A673 (cell line): ENCODE measurements around the gene ALDOB. TPM values are rescaled to one million over a fixed set of nuclear protein-coding genes. Genes with fewer than 3 reads are reported as not detected.

Experiments used
- BruUV-seq: library from RNA; stranded (reverse); fragments of 400-500 nt; replicated peaks from 2 replicates; lab custom pipeline; 2021; lab: Mats Ljungman, UMichigan
- CTCF ChIA-PET: fragments of 300-600 bp; sonication (Branson Sonifier 250); formaldehyde crosslinking; loops from one replicate; lab custom pipeline; 2022; ENCODE audit warnings: antibody characterized with exemption; lab: Charles Lee
- POLR2A ChIA-PET: fragments of 300-600 bp; sonication (Branson Sonifier 250); formaldehyde crosslinking; loops from one replicate; lab custom pipeline; 2022; ENCODE audit warnings: antibody characterized with exemption; ENCODE audit not compliant: low non-redundant PET; lab: Charles Lee
- DNase-seq: peaks from one replicate; pipeline ENCODE4 v3.0.0-alpha.2; 2015; ENCODE audit warnings: low spot score
- H3K27ac ChIP-seq: fragments of 200-600 bp; sonication (generic); 2 replicates; pipeline ENCODE4 v1.5.1; 2016; ENCODE audit warnings: mixed run types, low read depth, mild to moderate bottlenecking, mixed read lengths, antibody characterized with exemption, low read length; ENCODE audit not compliant: poor library complexity, severe bottlenecking
- H3K27me3 ChIP-seq: fragments of 200-600 bp; sonication (generic); replicated peaks from 2 replicates; pipeline ENCODE4 v1.6.1; 2017; ENCODE audit warnings: mixed run types, low read depth, mild to moderate bottlenecking, mixed read lengths, antibody characterized with exemption, low read length; ENCODE audit not compliant: insufficient read depth, poor library complexity
- H3K36me3 ChIP-seq: fragments of 200-600 bp; sonication (generic); 2 replicates; pipeline ENCODE4 v1.6.1; 2016; ENCODE audit warnings: mixed run types, mild to moderate bottlenecking, mixed read lengths, antibody characterized with exemption, low read length; ENCODE audit not compliant: insufficient read depth, poor library complexity, severe bottlenecking
- H3K4me1 ChIP-seq: fragments of 200-600 bp; sonication (generic); 2 replicates; pipeline ENCODE4 v1.6.1; 2017; ENCODE audit warnings: mixed run types, mild to moderate bottlenecking, mixed read lengths, antibody characterized with exemption, low read length; ENCODE audit not compliant: insufficient read depth, poor library complexity, severe bottlenecking
- H3K4me3 ChIP-seq: fragments of 200-600 bp; sonication (generic); 2 replicates; pipeline ENCODE4 v1.5.1; 2016; ENCODE audit warnings: low read depth, mixed run types, mild to moderate bottlenecking, mixed read lengths, low read length; ENCODE audit not compliant: poor library complexity, severe bottlenecking
- H3K9me3 ChIP-seq: fragments of 200-600 bp; sonication (generic); 2 replicates; pipeline ENCODE4 v1.6.1; 2016; ENCODE audit warnings: mixed run types, low read depth, mild to moderate bottlenecking, mixed read lengths, antibody characterized with exemption, low read length; ENCODE audit not compliant: poor library complexity, severe bottlenecking
- CTCF ChIP-seq: fragments of 300-800, 200-600 bp; sonication (generic); conservative IDR thresholded peaks from 2 replicates; pipeline ENCODE4 v1.5.1; 2017; ENCODE audit warnings: low read depth, mild to moderate bottlenecking, antibody characterized with exemption, low read length, moderate library complexity, mixed read lengths
- EZH2 ChIP-seq: fragments of 200-600 bp; sonication (generic); IDR thresholded peaks from 2 replicates; pipeline ENCODE4 v1.6.1; 2017; ENCODE audit warnings: borderline replicate concordance, low read depth, mild to moderate bottlenecking, mixed read lengths, antibody characterized with exemption, low read length; ENCODE audit not compliant: poor library complexity, severe bottlenecking
- intact Hi-C: fragments of 100-400 bp; cut with micrococcal nuclease; formaldehyde crosslinking; loops from one replicate; pipeline ENCODE4 v1.10.0; 2022; ENCODE audit not compliant: unreplicated experiment
- total RNA-seq: library from RNA; stranded (reverse); gene quantifications from 2 replicates; pipeline ENCODE4 v1.2.3, GENCODE V29; 2021

The ALDOB gene
- total RNA-seq, 1 experiment from 2014 or later: not detected

- no peaks in the 10 kb centered on the region for H3K36me3 ChIP-seq
- ChIA-PET POLR2A (no interaction called here), CTCF (interaction anchor here (0.7 to 1.1 kb wide), 3 partner anchors 81 to 776 kb away, joined by 3 to 5 read pairs (median 4); no protein-coding TSS in a partner anchor)
- TF ChIP-seq EZH2: peak; percentile 73
- peak; percentile 72 for TF ChIP-seq CTCF
- H3K27ac ChIP-seq: no peak overlapping the region
- peaks cover 56% of the 10 kb centered on the region for H3K27me3 ChIP-seq
- H3K4me1 ChIP-seq: no peaks in the 10 kb centered on the region
- peak overlapping the region; percentile 39 for H3K4me3 ChIP-seq
- peak; percentile 60 for DNase-seq
- intact Hi-C loops: no loop called here
- H3K9me3 ChIP-seq: no peaks in the 10 kb centered on the region
- no TSS peak for BruUV-seq
Measured at GRCh38 chr9:101449071-101449721, 13.6 kb upstream of the ALDOB start.

GRCh38 chr9:101448680-101449070, 13.1 kb upstream of the ALDOB start:
- no peaks in the 10 kb centered on the region for H3K9me3 ChIP-seq
- H3K36me3 ChIP-seq: no peaks in the 10 kb centered on the region
- CTCF ChIA-PET: interaction anchor here (0.7 to 1.1 kb wide), 3 partner anchors 81 to 777 kb away, joined by 3 to 5 read pairs (median 4); no protein-coding TSS in a partner anchor
- no peaks in the 10 kb centered on the region for H3K4me1 ChIP-seq
- DNase-seq: no peak
- peak overlapping the region; percentile 39 for H3K4me3 ChIP-seq
- intact Hi-C loops: no loop called here
- no peak for TF ChIP-seq CTCF
- no peak for TF ChIP-seq EZH2
- POLR2A ChIA-PET: no interaction called here
- no peak overlapping the region for H3K27ac ChIP-seq
- H3K27me3 ChIP-seq: peaks cover 58% of the 10 kb centered on the region
- BruUV-seq: no TSS peak

GRCh38 chr9:101446732-101447131, 11.2 kb upstream of the ALDOB start:
- H3K27me3 ChIP-seq: peaks cover 70% of the 10 kb centered on the region
- ChIA-PET POLR2A (no interaction called here), CTCF (no interaction called here)
- intact Hi-C loops: no loop called here
- no peaks in the 10 kb centered on the region for H3K36me3 ChIP-seq
- BruUV-seq: no TSS peak
- no peaks in the 10 kb centered on the region for H3K9me3 ChIP-seq
- no peak overlapping the region for H3K4me3 ChIP-seq
- TF ChIP-seq CTCF (no peak), EZH2 (no peak)
- H3K4me1 ChIP-seq: no peaks in the 10 kb centered on the region
- DNase-seq: no peak
- no peak overlapping the region for H3K27ac ChIP-seq
